Upper lobe of right lung (tissue), 1 donor: ENCODE results near the gene ZMPSTE24. TPM values are rescaled to one million over a fixed set of nuclear protein-coding genes. Genes with fewer than 3 reads are reported as not detected.

Experiments used
- ATAC-seq: fragments of 200-7000 bp; cut with Tn5 transposase; one replicate; pipeline ENCODE4 v1.9.1; 2020; ENCODE audit warnings: mild to moderate bottlenecking, moderate library complexity
- DNase-seq: peaks from one replicate; pipeline ENCODE4 v3.0.0-alpha.2; 2020
- H3K27ac ChIP-seq: fragments of 200-600 bp; one replicate; pipeline ENCODE4 v1.8.0; 2022
- H3K27me3 ChIP-seq: fragments of 200-600 bp; one replicate; pipeline ENCODE4 v1.8.0; 2022; ENCODE audit warnings: mild to moderate bottlenecking
- H3K36me3 ChIP-seq: fragments of 200-600 bp; one replicate; pipeline ENCODE4 v1.8.0; 2022
- H3K4me1 ChIP-seq: fragments of 200-600 bp; one replicate; pipeline ENCODE4 v1.8.0; 2022
- H3K4me3 ChIP-seq: fragments of 200-600 bp; one replicate; pipeline ENCODE4 v1.8.0; 2022; ENCODE audit warnings: mild to moderate bottlenecking
- H3K9me3 ChIP-seq: fragments of 200-600 bp; one replicate; pipeline ENCODE4 v1.8.0; 2022
- intact Hi-C: fragments of 100-400 bp; cut with DNase I; formaldehyde crosslinking; loops from one replicate; pipeline ENCODE4 v1.11.0; 2022
- total RNA-seq: library from RNA; stranded (reverse); fragmentation: NEBNext Ultra II Directional; extraction: Animal tissue kit (Norgen Biotek cat#: 25700); gene quantifications from one replicate; pipeline ENCODE4 v1.2.1, GENCODE V29; 2021
- TF ChIP-seq, protein P1 (sequence below): fragments of 200-600 bp; IDR thresholded peaks from one replicate; pipeline ENCODE4 v1.8.0; 2022; ENCODE audit warnings: antibody characterized with exemption
- donor health status: DM: no; HTN: yes; CAD: no; lungs with severe emphysema.

The ZMPSTE24 gene
- total RNA-seq, 1 donor from 2014 or later = 39.9 TPM

DNA sequence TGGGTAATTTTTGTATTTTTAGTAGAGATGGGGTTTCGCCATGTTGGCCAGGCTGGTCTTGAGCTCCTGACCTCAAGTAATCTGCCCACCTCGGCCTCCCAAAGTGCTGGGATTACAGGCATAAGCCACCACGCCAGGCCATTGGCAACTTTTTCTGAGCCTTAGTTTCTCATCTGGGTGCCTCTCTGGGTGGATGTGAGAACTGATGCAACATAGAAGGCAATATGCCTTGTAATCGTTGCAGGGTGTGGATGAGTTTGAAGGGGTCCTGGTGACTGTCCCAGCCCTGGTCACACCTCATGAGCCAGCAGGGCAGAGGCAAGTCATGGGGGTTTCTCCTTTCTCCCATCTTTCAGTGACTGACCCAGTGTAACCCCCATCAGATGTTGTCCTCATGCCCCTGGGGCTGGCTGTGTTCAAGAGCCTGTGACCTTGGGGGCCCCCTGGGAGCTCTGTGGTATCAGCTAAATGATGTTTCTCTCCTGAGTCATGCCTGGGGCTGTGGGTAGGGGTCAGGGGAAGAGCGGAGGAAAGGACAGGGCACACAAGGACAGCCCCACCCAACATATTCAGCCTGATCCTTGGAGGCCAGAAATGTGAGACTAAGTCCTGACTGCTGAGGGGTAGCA is 55.4 kb downstream of the ZMPSTE24 start:
- H3K9me3 ChIP-seq = no peaks in the 10 kb centered on the region
- no peak for DNase-seq
- intact Hi-C loops = loop anchor here (10.0 kb wide), 1 partner anchor 169 kb away; no protein-coding TSS in a partner anchor

DNA sequence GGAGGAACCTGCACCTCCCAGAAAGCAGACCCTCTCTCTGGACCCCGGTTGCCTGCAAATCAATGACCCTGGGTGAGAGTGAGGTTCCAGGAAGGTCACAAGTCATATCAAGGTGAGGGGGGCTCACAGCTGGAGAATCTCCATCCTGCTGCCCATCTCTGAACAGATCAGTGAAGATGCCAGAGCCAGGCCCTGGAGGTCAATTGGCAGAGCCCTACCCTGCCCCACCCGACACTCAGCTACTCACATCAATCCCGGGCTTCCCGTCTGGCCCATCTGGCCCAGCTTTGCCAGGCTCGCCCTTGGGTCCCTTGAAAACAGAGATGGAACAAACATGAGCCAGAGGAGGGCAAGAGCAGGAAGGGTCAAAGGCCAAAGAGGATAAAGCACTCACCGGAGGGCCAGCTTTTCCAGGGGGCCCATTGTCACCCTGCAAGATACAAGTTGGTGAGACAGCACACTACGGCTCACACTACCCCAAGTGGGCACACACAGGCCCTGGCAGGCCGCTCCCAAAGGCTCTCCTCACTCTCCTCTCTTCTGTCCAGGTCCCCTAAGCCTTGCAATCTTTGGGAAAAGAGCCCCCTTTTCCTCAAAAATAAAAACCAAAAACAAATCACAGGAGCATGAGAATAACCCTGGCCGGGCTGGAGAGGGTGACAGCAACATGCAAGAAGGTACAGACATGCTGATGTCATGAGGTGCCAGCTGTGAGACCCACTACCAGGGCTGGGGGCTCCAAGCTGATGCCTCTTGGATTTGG is 56.1 kb downstream of the ZMPSTE24 start:
- no peak overlapping the region for H3K27ac ChIP-seq
- ATAC-seq (no peak), DNase-seq (no peak)
- intact Hi-C loops = loop anchor here (10.0 kb wide), 1 partner anchor 169 kb away; no protein-coding TSS in a partner anchor
- H3K27me3 ChIP-seq = peaks cover 25% of the 10 kb centered on the region
- H3K9me3 ChIP-seq = no peaks in the 10 kb centered on the region
- H3K4me3 ChIP-seq = no peak overlapping the region
- peaks cover 18% of the 10 kb centered on the region for H3K4me1 ChIP-seq
- TF ChIP-seq, protein P1, sequence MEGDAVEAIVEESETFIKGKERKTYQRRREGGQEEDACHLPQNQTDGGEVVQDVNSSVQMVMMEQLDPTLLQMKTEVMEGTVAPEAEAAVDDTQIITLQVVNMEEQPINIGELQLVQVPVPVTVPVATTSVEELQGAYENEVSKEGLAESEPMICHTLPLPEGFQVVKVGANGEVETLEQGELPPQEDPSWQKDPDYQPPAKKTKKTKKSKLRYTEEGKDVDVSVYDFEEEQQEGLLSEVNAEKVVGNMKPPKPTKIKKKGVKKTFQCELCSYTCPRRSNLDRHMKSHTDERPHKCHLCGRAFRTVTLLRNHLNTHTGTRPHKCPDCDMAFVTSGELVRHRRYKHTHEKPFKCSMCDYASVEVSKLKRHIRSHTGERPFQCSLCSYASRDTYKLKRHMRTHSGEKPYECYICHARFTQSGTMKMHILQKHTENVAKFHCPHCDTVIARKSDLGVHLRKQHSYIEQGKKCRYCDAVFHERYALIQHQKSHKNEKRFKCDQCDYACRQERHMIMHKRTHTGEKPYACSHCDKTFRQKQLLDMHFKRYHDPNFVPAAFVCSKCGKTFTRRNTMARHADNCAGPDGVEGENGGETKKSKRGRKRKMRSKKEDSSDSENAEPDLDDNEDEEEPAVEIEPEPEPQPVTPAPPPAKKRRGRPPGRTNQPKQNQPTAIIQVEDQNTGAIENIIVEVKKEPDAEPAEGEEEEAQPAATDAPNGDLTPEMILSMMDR = no peak
- H3K36me3 ChIP-seq = no peaks in the 10 kb centered on the region

More for the DNA sequence above, 55.4 kb downstream of the ZMPSTE24 start:
- H3K27me3 ChIP-seq = peaks cover 23% of the 10 kb centered on the region
- no peak overlapping the region for H3K4me3 ChIP-seq
- ATAC-seq = no peak
- H3K27ac ChIP-seq = no peak overlapping the region
- TF ChIP-seq, protein P1 = no peak
- peaks cover 18% of the 10 kb centered on the region for H3K4me1 ChIP-seq
- H3K36me3 ChIP-seq = no peaks in the 10 kb centered on the region

DNA sequence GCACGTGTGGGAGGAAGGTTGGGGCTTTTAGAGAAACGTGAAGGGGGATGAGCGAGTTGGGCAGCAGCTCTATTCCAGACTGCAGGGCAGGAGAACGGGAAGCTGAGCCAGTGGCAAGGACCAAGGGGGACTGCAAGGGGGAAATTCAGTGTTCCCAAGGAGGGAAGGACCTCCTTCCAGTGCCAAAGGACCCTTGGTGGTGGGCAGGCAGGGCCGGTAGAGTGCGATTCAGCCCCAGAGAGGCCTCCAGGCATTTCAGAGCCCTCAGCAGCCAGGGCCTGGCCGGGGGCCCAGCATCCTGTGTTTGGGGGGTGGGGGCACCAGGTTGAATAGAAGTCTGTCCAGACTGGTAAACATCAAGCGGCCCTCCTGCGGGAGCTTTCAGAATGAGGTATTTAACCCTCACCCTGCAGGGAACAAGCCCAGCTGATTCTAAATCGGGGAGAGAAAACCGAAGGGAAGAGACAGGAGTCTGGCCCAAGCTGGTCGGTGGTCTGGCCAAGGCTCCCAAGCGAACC is 56.7 kb downstream of the ZMPSTE24 start:
- Histone ChIP-seq H3K27ac (peak overlapping the region; percentile 36), H3K36me3 (no peaks in the 10 kb centered on the region), H3K4me1 (peaks cover 18% of the 10 kb centered on the region), H3K27me3 (peaks cover 25% of the 10 kb centered on the region), H3K4me3 (peak overlapping the region; percentile 49), H3K9me3 (no peaks in the 10 kb centered on the region)
- TF ChIP-seq, protein P1 = no peak
- ATAC-seq (no peak), DNase-seq (no peak)
- intact Hi-C loops = loop anchor here (10.0 kb wide), 1 partner anchor 170 kb away; no protein-coding TSS in a partner anchor

DNA sequence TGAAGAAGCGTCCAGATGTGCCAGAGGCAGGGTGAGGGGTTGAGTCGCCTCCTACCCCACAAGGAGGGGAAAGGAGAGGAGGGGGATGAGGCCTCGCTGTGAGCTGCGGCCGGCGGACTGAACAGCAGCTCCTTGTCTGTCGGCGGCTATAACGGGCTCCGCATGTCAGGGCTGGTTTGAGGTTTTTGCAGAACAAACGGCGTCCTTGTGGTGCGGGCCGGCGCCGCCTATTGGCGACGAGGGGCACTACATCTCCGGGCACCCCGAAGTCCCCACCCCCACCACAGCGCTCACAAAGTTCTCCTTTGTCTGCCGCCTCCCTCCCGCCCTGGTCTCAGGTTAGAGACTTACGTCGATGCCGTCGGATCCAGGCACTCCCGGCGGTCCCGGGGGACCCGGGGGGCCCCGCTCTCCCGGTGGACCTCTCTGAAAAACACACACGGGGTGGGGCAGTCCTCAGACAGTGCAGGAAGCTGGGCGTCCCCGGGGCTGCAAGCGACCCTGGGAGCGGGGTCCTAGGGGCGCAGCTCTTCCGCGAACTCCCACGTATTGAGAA is 57.3 kb downstream of the ZMPSTE24 start:
- intact Hi-C loops = loop anchor here (10.0 kb wide), 1 partner anchor 171 kb away; no protein-coding TSS in a partner anchor
- no peaks in the 10 kb centered on the region for H3K9me3 ChIP-seq
- peak overlapping the region; percentile 36 for H3K27ac ChIP-seq
- no peaks in the 10 kb centered on the region for H3K36me3 ChIP-seq
- H3K4me1 ChIP-seq = peaks cover 18% of the 10 kb centered on the region
- H3K27me3 ChIP-seq = peaks cover 25% of the 10 kb centered on the region
- TF ChIP-seq, protein P1 = peak; percentile 96
- ATAC-seq (peak; percentile 93), DNase-seq (peak; percentile 88)
- H3K4me3 ChIP-seq = peak overlapping the region; percentile 49

DNA sequence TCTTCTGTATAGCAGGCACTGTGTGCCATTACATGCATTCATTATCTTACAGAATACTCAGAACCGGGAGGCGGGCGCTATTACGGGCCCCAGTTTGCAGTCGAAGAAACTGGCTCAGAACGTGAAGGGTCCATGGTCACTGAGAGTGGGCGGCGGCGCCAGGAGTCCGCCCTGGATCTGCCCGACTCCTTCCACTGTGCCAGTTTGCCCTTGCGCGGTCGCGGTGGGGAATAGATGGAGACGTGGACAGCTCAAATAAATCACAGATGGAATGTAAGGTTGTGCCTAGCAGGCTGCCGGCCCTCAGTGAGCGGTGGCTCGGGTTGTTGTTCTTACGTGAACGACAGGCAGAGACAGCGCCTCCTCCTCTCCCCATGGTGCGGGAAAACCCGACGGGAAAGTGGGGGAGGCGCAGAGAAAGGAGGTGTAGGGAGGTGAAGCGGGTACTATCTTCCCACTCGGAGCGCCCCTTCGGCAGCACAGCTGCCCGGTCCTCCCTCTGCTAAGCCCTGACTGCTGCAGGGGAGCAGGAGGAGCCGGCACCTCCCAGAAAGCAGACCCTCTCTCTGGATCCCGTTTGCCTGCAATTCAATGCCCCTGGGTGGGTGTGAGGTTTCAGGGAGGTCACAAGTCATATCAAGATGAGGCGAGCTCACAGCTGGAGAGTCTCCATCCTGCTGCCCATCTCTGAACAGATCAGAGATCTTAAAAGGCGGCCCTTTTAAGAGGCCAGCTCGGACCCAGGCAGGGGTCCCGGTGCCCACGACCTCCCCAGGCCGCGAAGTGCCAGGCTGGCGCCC is 58.0 kb downstream of the ZMPSTE24 start:
- H3K27me3 ChIP-seq = peaks cover 25% of the 10 kb centered on the region
- DNase-seq (no peak), ATAC-seq (peak; percentile 1)
- no peaks in the 10 kb centered on the region for H3K36me3 ChIP-seq
- peak overlapping the region; percentile 49 for H3K4me3 ChIP-seq
- TF ChIP-seq, protein P1 = no peak
- H3K4me1 ChIP-seq = peaks cover 18% of the 10 kb centered on the region
- intact Hi-C loops = loop anchor here (10.0 kb wide), 1 partner anchor 171 kb away; no protein-coding TSS in a partner anchor
- H3K27ac ChIP-seq = no peak overlapping the region
- no peaks in the 10 kb centered on the region for H3K9me3 ChIP-seq
